Measurements from ENCODE around the gene TRPM5.

TRPM5 gene

DNA sequence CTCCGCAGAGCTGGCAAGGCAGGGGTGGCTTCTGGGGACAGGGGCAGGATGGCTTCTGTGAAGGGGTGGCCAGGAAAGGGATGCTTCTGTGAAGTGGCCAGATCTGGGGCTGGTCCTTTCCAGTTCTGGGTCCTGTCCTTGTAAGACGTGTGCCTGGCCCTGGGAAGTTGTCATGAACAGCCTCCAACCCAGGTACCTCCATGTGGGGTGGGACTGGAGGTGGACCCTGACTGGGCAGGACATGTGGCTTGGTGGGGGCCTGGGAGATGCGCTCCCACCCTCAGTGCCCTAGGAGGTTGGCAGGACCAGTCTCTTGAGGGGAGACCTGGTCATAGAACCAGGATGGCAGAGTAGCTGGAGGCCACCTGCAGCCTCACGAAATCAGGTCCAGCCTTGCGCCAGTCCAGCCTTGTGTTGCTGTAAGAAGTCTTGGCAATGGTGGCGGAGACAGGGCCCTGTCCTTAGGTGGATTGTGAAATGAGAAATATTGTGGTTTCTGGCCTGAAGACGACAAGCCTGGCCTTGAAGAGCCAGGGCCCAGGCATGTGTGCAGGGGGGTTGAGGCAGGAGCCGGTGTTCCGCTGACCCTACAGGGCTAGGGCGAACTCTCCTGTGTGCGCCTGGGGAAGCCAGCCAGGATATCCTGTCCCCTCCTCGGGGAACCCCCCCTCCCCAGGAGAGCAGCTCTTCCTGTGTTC, 3.1 kb upstream of the TRPM5 start:
- no peak overlapping the region for H3K4me3 ChIP-seq (ENCODE audit: control insufficient read depth, low read depth, low read length)

DNA sequence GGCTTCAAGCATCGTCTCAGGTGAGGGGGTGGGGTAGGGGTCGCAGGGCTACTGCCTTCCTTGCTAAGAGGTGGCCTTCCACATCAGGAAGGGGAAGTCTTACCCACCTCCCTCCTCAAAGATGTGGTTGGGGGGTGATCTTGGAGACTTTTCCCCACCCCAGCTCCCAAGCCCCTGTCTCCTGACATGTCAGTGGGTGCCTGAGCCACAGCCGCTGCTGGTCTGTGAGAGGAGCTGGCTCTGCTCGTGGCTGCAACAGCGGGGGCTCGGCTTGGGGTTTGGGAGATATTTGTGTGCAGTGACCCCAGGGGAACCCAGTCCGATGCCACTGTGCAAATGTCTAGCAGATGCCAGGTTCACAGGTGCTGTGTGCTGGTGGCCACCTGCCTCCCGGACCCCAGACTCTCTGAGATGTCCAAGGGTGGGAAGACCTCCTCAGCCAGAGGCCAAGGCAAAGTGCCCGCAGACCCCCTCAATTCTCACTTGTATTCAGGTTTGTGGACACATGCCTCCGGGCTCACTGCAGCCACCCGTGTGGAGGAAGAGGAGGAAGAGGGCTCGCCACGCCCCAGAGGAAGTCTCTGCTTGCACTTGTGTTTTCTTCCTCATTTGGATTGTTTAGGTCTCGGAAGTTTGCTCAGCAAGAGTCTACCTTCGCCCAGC, 2.4 kb upstream of the TRPM5 start:
- H3K4me3 ChIP-seq (ENCODE audit: control insufficient read depth, low read depth, low read length), result no peak overlapping the region
- TF ChIP-seq, protein P1, sequence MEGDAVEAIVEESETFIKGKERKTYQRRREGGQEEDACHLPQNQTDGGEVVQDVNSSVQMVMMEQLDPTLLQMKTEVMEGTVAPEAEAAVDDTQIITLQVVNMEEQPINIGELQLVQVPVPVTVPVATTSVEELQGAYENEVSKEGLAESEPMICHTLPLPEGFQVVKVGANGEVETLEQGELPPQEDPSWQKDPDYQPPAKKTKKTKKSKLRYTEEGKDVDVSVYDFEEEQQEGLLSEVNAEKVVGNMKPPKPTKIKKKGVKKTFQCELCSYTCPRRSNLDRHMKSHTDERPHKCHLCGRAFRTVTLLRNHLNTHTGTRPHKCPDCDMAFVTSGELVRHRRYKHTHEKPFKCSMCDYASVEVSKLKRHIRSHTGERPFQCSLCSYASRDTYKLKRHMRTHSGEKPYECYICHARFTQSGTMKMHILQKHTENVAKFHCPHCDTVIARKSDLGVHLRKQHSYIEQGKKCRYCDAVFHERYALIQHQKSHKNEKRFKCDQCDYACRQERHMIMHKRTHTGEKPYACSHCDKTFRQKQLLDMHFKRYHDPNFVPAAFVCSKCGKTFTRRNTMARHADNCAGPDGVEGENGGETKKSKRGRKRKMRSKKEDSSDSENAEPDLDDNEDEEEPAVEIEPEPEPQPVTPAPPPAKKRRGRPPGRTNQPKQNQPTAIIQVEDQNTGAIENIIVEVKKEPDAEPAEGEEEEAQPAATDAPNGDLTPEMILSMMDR (IDR thresholded peaks at IDR 0.05; ENCODE audit: control insufficient read depth, insufficient read depth, low read depth, low read length, missing control alignments), result no peak
- DNase-seq (ENCODE audit: low read depth), result no peak

More for the DNA sequence above, 3.1 kb upstream of the TRPM5 start:
- DNase-seq (ENCODE audit: low read depth), result no peak
- TF ChIP-seq, protein P1 (IDR thresholded peaks at IDR 0.05; ENCODE audit: control insufficient read depth, insufficient read depth, low read depth, low read length, missing control alignments), result no peak

DNA sequence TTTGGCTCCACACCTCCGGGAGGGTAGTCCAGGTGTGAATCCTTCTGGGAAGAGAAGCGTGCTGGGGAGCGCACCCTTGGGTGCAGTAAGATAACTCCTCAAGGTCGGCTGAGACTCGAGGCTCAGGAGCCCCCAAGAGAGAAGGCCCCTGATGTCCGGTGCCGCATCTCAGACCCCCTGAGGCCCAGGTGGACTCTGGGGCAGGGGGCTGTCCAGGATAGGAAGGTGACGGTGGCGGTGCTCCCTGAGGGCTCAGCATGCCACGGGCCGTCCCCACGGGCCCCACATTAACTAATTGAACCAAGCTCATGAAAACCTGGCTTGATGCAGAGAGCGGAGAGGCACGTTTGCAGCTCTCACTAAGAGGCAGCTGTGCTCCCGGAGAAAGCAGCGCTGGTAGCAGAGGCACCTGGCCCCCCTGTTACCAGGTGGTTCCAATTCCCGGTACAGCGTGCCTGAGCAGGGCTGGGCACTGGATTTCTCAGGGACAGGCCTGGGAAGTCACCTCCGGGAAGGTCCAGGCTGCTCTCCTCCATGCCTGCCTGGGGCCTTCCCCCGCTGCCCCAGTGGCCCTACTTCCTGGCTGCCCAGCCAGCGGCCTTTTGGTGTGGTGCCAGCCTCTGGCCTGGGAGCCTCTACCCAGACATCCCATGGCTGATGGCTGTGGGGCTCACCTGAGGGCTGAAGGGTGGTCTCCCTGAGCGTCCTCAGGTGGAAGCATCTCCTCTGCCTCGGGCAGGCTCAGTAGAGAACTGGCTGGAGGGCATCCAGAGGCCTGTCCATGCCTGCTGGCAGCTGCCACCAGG, 1.6 kb upstream of the TRPM5 start:
- no peak overlapping the region for H3K4me3 ChIP-seq (ENCODE audit: control insufficient read depth, low read depth, low read length)
- TF ChIP-seq, protein P1 (IDR thresholded peaks at IDR 0.05; ENCODE audit: control insufficient read depth, insufficient read depth, low read depth, low read length, missing control alignments), result no peak
- no peak for DNase-seq (ENCODE audit: low read depth)

DNA sequence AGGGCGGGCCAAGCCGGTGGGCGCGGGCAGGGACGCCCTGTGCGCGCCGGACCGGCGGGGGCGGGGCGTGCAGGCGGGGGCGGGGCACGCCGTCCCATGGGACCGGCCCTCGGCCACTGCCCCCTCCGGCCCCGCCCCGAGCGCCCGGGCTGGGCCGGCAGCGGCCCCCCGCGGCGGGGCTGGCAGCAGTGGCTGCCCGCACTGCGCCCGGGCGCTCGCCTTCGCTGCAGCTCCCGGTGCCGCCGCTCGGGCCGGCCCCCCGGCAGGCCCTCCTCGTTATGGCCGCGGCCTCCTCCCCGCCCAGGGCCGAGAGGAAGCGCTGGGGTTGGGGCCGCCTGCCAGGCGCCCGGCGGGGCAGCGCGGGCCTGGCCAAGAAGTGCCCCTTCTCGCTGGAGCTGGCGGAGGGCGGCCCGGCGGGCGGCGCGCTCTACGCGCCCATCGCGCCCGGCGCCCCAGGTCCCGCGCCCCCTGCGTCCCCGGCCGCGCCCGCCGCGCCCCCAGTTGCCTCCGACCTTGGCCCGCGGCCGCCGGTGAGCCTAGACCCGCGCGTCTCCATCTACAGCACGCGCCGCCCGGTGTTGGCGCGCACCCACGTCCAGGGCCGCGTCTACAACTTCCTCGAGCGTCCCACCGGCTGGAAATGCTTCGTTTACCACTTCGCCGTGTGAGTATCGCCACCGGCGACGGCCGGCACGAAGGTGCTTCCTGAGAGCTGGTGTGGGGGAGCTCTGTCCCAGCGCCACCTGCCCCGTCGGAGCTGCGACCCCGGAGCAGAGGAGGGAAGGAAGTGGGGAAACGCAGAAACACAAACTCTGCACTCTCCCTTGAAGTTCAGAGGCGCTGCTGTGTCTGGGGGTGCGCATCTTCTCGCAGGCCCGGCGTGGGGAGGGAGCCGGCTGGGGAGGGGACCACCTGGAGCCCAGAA, 769 bp upstream of the TRPM5 start, which contains the start of gene KCNQ1:
KCNQ1 (plus strand) TSS at position 188 of the 925 bp plus-strand sequence; CDS start at position 279, 91 bp downstream.
- DNase-seq (ENCODE audit: low read depth), result no peak
- H3K4me3 ChIP-seq (ENCODE audit: control insufficient read depth, low read depth, low read length), result no peak within 1 kb of the TSS
- TF ChIP-seq, protein P1 (IDR thresholded peaks at IDR 0.05; ENCODE audit: control insufficient read depth, insufficient read depth, low read depth, low read length, missing control alignments), result no peak

DNA sequence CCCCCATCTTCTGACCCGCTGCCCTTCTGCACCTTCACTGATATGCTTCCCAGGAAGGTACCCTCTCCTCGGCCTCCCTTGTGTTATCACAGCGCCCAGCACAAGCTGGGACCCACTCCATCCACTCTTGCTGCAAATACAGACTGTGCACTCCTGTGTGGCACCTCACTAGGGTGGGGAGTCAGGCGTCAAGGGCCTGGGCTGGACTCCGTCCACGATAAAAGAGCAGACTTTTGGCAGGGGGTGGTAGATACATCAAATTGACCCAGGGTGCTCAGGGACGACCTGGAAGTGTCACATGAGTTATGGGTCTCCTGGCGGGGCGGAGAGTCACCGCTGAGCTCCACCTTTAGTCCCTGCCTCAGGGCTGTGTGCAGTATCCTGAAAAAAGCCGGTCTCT, 908 bp downstream of the TRPM5 start:
- TF ChIP-seq, protein P1 (IDR thresholded peaks at IDR 0.05; ENCODE audit: control insufficient read depth, insufficient read depth, low read depth, low read length, missing control alignments), result no peak
- no peak overlapping the region for H3K4me3 ChIP-seq (ENCODE audit: control insufficient read depth, low read depth, low read length)

DNA sequence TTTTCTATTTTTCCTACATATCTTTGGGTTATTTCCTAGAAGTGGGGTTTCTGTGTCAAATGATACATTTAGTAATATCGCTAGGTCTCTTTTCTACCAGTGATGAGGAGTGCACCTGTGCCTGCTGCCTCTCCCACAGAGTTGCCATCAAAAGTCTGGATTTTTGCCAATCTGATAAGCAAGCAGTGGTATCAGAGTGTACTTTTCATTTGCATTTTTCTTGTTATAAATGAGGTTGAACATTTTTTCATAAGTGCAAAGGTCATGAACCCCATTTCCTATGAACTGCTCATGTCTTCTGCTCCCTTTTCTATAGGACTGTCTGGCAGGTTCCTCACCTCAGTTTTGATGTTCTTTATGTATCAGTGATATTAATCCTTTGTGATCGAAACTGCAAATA, 1.7 kb downstream of the TRPM5 start:
- TF ChIP-seq, protein P1 (IDR thresholded peaks at IDR 0.05; ENCODE audit: control insufficient read depth, insufficient read depth, low read depth, low read length, missing control alignments), result no peak
- H3K4me3 ChIP-seq (ENCODE audit: control insufficient read depth, low read depth, low read length), result no peak overlapping the region
- DNase-seq (ENCODE audit: low read depth), result no peak

More for the DNA sequence above, 908 bp downstream of the TRPM5 start:
- no peak for DNase-seq (ENCODE audit: low read depth)
